Adipocyte (in vitro differentiated cells): ENCODE results near the gene CDYL.

Experiments used
- DNase-seq: peaks from one replicate; pipeline ENCODE4 v3.0.0-alpha.2; 2015; ENCODE audit warnings: low read depth
- H3K27me3 ChIP-seq: replicated peaks from 2 replicates; pipeline ENCODE4 v1.7.0; 2013; ENCODE audit warnings: mild to moderate bottlenecking, low read length, moderate library complexity; ENCODE audit not compliant: control insufficient read depth, insufficient read depth
- H3K36me3 ChIP-seq: 2 replicates; pipeline ENCODE4 v1.7.0; 2013; ENCODE audit warnings: low read length, mild to moderate bottlenecking, moderate library complexity; ENCODE audit not compliant: control insufficient read depth, insufficient read depth, severe bottlenecking
- H3K4me1 ChIP-seq: 2 replicates; pipeline ENCODE4 v1.7.0; 2013; ENCODE audit warnings: mild to moderate bottlenecking, low read length, moderate library complexity; ENCODE audit not compliant: control insufficient read depth, insufficient read depth
- H3K4me3 ChIP-seq: 2 replicates; pipeline ENCODE4 v1.7.0; 2013; ENCODE audit warnings: mild to moderate bottlenecking, low read length, moderate library complexity
- H3K9ac ChIP-seq: 2 replicates; pipeline ENCODE4 v1.7.0; 2013; ENCODE audit warnings: mild to moderate bottlenecking, low read length, moderate library complexity
- H3K9me3 ChIP-seq: 2 replicates; pipeline ENCODE4 v1.7.0; 2013; ENCODE audit warnings: mild to moderate bottlenecking, low read length, moderate library complexity; ENCODE audit not compliant: control insufficient read depth

Gene CDYL

DNA sequence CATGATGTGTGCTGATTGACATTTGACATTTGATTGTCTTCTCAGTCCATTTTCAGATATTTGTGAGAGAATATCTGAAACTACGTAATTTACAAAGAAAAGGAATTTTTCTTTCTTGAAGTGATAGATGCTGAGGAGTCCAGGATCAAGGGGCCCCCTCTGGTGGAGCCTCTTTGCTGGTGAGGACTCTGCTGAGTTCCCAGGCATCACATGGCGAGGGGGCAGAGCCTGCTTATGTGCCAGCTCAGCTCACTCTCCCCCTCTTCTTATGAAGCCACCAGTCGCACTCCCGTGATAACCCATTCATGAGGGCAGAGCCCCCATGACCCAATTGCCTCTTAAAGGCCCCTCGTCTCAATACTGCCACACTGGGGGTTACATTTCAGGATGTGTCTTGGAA, 136.4 kb downstream of the CDYL start:
- Histone ChIP-seq H3K9me3 (no peaks in the 10 kb centered on the region), H3K4me3 (no peak overlapping the region), H3K4me1 (peaks cover 7% of the 10 kb centered on the region), H3K9ac (no peak overlapping the region), H3K36me3 (peaks cover 16% of the 10 kb centered on the region), H3K27me3 (no peaks in the 10 kb centered on the region)
- DNase-seq: no peak

GRCh38 chr6:4913705-4914419, 137.7 kb downstream of the CDYL start:
- H3K4me3 ChIP-seq: no peak overlapping the region
- H3K9me3 ChIP-seq: no peaks in the 10 kb centered on the region
- H3K36me3 ChIP-seq: peaks cover 13% of the 10 kb centered on the region
- H3K27me3 ChIP-seq: no peaks in the 10 kb centered on the region
- H3K4me1 ChIP-seq: peaks cover 7% of the 10 kb centered on the region
- no peak for DNase-seq
- no peak overlapping the region for H3K9ac ChIP-seq

GRCh38 chr6:4914420-4915159, 138.4 kb downstream of the CDYL start:
- Histone ChIP-seq H3K9ac (no peak overlapping the region), H3K36me3 (peaks cover 8% of the 10 kb centered on the region), H3K4me3 (no peak overlapping the region), H3K9me3 (no peaks in the 10 kb centered on the region), H3K4me1 (peaks cover 7% of the 10 kb centered on the region), H3K27me3 (no peaks in the 10 kb centered on the region)
- DNase-seq: no peak

GRCh38 chr6:4916954-4917561, 140.9 kb downstream of the CDYL start:
- DNase-seq: no peak
- H3K9me3 ChIP-seq: no peaks in the 10 kb centered on the region
- peaks cover 7% of the 10 kb centered on the region for H3K4me1 ChIP-seq
- no peak overlapping the region for H3K9ac ChIP-seq
- no peaks in the 10 kb centered on the region for H3K27me3 ChIP-seq
- H3K4me3 ChIP-seq: no peak overlapping the region
- no peaks in the 10 kb centered on the region for H3K36me3 ChIP-seq

DNA sequence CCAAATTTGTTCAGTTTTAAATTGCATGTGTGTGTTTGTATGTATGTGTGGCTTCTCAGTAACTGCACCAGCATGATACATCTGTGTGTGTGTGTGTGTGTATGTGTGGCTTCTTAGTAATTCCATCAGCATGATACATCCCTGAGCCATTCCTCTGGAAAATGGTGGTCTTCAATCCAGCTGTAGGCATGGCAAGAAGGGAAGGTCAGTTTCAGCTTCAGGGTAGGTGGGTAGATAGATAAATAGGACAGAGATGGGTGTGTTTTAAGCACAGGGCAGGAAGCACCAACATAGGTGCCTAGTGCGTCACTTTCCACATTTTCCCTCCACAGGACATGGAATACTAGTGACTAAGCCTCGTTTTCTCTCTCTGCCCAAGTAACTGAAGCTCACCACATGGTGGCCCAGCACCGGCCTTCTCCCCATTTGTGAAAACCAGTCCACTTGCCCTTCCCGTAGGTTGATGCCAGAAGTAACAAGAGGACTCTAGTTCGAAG, 144.8 kb downstream of the CDYL start:
- Histone ChIP-seq H3K27me3 (no peaks in the 10 kb centered on the region), H3K9ac (no peak overlapping the region)

DNA sequence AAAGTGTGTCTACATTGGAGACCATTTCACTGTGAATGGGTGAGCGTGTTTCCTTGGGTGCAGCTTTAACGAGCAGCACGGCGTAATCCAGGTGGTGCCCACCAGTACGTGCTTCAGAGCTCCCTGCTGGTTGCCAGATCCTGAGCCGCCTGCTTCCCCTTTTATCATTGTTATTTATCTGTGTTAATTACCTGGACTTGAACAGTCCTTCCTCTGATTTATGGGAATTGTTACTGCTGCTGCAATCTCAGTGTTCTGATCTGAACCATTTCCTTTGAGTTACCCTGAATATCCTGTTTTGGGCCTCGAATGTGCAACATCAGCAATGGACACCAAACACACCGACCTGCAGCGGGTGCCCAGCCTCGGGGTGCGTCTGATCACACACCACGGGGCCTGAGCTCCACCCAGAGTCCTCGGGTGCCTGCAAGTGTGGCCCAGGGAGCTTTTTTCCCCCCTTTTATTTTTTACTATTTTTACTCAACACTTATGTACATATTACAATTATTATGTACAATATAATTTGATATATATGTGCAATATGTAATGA, 146.4 kb downstream of the CDYL start:
- no peak overlapping the region for H3K4me3 ChIP-seq
- H3K9ac ChIP-seq: no peak overlapping the region
- H3K36me3 ChIP-seq: no peaks in the 10 kb centered on the region
- H3K4me1 ChIP-seq: no peaks in the 10 kb centered on the region
- no peaks in the 10 kb centered on the region for H3K27me3 ChIP-seq
- DNase-seq: no peak
- H3K9me3 ChIP-seq: no peaks in the 10 kb centered on the region

More for the DNA sequence above, 144.8 kb downstream of the CDYL start:
- Histone ChIP-seq H3K4me3 (no peak overlapping the region), H3K36me3 (no peaks in the 10 kb centered on the region), H3K4me1 (no peaks in the 10 kb centered on the region), H3K9me3 (no peaks in the 10 kb centered on the region)
- no peak for DNase-seq

DNA sequence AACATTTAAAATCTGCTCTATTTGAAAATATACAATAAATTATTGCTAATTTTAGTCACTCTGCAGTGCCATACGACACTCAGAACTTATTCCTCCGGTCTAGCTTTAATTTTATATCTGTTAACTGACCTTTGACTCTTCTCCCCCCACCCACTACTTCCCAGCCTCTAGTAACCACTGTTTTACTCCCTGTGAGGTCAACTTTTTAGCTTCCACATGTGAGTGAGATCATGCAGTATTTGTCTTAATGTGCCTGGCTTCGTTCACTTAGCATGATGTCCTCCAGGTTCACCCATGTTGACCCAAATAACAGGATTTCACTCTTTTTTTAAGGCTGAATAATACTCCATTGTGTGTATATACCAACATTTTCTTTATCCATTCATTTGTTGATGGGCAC, 146.9 kb downstream of the CDYL start:
- no peak overlapping the region for H3K4me3 ChIP-seq

DNA sequence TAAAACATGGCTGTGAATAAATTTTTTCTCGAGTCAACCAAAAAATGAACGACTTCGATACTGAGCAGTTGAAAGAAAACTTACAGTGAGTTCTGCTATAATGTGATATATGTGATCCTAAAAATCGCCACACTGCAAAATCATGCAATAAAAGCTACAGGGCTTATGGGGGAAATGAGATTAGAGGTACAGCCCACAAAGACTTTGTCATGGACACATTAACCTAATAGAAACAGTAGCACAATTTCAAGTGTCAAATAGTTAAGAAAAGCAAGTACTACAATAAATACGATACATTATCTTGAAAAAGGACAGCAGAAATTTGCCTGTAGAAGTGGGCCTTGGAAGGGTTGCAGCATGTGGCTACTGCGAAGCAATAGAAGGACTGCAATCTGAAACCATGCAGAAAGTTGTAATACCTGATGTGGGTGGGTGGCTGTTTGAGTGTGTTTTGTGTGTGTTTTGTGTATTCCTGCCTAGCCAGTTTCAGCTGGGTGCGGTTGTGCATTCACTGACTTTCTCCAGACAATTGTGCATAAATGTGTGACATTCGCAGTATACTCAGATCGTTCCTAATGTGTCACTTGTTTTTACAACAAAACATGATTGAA, 148.6 kb downstream of the CDYL start:
- Histone ChIP-seq H3K27me3 (no peaks in the 10 kb centered on the region), H3K9ac (no peak overlapping the region), H3K4me3 (no peak overlapping the region), H3K36me3 (no peaks in the 10 kb centered on the region), H3K9me3 (no peaks in the 10 kb centered on the region), H3K4me1 (peaks cover 7% of the 10 kb centered on the region)
- no peak for DNase-seq

More for the DNA sequence above, 146.9 kb downstream of the CDYL start:
- Histone ChIP-seq H3K9ac (no peak overlapping the region), H3K4me1 (no peaks in the 10 kb centered on the region), H3K36me3 (no peaks in the 10 kb centered on the region), H3K9me3 (no peaks in the 10 kb centered on the region), H3K27me3 (no peaks in the 10 kb centered on the region)
- DNase-seq: no peak

DNA sequence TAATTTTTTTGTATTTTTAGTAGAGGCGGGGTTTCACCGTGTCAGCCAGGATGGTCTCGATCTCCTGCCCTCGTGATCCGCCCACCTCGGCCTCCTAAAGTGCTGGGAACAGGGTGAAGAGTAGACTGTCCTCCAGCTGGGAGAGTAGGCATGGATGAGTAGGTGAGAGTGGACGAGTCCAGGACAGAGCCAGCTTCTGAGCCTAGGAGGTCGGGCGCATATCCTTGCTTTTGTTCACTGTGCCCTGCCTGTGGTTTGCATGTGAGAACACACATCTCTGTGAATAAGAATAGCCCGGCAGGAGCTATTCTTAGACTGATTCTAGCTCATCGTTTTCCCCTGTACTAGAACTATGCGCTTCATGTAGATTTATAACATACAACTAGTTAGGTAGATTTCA, 149.4 kb downstream of the CDYL start:
- no peak for DNase-seq
- Histone ChIP-seq H3K4me3 (no peak overlapping the region), H3K27me3 (no peaks in the 10 kb centered on the region)

DNA sequence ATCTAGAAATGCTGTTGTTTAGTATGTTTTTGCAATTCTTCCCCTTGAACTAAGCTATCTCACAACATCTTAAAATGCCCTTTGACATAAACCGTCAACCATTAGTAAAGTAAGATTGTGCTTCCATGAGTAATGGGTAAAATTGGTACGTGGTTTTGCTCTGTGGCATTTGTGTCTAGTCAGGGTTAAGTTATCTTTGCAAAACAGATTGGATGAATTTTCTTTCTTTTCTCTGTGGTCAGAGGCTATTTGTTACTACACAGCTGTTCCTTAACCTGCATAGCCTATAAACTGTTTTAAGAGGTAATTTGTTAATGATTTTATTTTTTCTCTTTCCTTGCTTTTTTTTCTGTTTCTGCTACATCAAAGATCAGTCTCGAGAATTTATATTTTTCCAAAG, 152.2 kb downstream of the CDYL start:
- Histone ChIP-seq H3K9me3 (no peaks in the 10 kb centered on the region), H3K9ac (no peak overlapping the region), H3K4me3 (no peak overlapping the region), H3K36me3 (no peaks in the 10 kb centered on the region), H3K4me1 (peaks cover 24% of the 10 kb centered on the region), H3K27me3 (no peaks in the 10 kb centered on the region)
- DNase-seq: peak; percentile 54

More for the DNA sequence above, 149.4 kb downstream of the CDYL start:
- Histone ChIP-seq H3K36me3 (no peaks in the 10 kb centered on the region), H3K4me1 (peaks cover 7% of the 10 kb centered on the region), H3K9ac (no peak overlapping the region), H3K9me3 (no peaks in the 10 kb centered on the region)
